ENCODE measurements around the gene PSKH1.

Gene PSKH1

DNA sequence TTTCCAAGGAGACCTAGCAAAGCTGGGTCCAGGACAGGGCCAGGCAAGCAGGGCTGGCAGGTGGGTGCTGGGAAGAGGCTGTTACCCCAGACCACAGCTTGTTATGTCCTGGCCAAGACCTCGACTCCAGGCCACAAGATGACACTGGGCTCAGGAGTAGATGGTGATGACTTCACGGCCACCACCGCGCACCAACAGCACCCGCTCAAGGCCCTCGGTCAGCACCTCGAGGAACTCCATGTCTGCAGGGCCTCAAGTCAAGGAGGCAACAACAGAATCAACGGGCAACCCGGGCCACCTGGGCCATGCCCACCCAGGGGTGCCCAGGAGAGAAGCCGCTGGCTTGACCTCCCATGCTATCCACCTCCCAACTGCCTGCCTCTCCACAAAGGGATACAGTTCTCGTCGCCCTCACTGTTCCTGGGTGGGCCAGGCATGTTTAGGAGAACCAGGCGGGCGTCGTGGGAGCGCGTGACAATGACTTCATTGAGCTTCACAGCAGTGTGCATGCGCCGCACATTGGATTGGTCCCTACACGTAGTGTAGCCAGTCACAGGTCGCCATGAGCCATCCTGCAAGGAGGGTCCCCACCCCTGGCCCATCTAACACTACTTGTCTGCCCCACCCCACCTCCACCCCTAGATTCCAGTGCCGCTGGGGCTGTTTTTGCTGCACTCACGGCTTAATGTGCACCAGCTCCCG, 51.8 kb downstream of the PSKH1 start:
- TF ChIP-seq, protein P1, sequence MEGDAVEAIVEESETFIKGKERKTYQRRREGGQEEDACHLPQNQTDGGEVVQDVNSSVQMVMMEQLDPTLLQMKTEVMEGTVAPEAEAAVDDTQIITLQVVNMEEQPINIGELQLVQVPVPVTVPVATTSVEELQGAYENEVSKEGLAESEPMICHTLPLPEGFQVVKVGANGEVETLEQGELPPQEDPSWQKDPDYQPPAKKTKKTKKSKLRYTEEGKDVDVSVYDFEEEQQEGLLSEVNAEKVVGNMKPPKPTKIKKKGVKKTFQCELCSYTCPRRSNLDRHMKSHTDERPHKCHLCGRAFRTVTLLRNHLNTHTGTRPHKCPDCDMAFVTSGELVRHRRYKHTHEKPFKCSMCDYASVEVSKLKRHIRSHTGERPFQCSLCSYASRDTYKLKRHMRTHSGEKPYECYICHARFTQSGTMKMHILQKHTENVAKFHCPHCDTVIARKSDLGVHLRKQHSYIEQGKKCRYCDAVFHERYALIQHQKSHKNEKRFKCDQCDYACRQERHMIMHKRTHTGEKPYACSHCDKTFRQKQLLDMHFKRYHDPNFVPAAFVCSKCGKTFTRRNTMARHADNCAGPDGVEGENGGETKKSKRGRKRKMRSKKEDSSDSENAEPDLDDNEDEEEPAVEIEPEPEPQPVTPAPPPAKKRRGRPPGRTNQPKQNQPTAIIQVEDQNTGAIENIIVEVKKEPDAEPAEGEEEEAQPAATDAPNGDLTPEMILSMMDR (IDR thresholded peaks at IDR 0.05; ENCODE audit: low read depth, low read length, missing control alignments) = no peak
- no peak for DNase-seq (ENCODE audit: extremely low read depth, low read depth)
- H3K4me3 ChIP-seq (replicated peaks; ENCODE audit: low read depth, low read length) = no peak overlapping the region

DNA sequence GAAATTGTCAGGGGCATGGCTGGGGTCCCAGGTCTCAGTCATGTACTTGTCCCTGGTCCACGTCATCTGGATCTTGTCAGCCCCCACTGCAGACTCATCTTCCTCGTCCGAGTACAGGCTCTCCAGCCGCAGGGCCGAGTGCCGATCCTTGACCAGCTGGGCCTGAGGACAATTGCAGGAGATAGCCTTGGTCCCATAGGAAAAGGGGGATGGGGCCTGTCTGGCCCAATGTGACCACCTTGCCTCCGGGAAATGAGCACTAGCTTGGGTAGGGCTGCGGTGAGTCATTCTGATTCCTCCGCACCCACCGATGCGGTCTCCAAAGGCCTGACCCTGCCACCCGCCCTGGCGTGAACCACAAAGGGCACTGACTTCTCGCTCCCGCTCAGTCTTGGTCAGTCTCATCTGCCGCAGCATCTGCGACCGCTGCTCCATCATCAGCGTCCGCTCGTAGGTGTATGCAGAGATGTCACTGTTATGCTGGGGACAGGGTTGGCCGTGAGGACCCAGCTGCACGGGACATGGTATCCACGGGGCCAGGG, 52.4 kb downstream of the PSKH1 start:
- no peak for DNase-seq (ENCODE audit: extremely low read depth, low read depth)
- H3K4me3 ChIP-seq (replicated peaks; ENCODE audit: low read depth, low read length) = no peak overlapping the region
- TF ChIP-seq, protein P1 (IDR thresholded peaks at IDR 0.05; ENCODE audit: low read depth, low read length, missing control alignments) = no peak

DNA sequence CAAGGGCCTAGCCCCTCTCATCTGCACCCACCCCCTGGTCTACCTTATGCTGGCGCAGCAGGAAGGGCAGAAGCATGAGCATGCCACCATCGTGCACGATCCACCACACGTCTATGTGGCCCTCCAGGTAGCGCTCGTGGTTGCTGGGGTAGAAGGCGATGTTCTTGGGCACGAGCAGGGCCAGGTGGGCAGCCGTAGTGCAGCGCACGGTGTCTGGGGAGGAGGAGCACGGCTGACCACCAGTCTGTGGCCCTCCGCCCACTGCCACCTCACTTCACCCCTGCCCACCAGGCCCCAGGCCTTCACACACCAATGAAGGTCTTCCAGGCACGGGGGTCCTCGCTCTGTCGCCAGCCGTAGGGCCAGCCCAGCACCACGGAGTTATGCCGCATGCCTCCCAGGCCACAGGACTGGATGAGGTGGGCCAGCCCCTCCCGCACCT, 53.1 kb downstream of the PSKH1 start:
- no peak for DNase-seq (ENCODE audit: extremely low read depth, low read depth)
- TF ChIP-seq, protein P1 (IDR thresholded peaks at IDR 0.05; ENCODE audit: low read depth, low read length, missing control alignments) = no peak
- H3K4me3 ChIP-seq (replicated peaks; ENCODE audit: low read depth, low read length) = no peak overlapping the region

DNA sequence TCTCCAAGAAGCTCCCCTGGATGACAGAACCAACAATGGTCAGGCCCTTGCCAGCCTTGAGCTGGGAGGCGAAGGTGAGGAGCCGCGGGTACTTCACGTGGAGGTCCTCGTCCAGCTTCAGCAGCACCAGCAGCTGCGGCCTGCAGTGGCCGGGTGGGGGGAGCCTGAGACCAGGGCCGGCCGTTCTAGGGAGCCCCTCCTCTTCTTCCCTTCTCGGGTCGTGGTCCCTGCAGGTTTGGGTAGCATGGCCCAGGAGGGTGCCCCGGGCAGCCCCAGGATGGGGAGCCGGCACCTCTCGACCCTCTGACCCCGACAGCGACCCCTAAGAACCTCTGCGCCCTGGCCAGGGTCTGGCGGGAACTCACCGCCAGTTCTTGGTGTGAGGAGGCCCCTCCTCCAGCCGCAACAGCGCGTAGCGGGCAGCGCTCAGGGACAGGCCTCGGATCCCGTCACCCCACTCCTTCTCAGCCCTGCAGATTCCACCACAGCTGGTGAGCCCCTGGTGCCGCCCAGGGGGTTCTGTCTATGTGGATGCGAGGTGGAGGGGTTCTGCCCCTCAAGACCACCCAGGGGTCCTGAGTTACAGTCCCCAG, 54.0 kb downstream of the PSKH1 start:
- H3K4me3 ChIP-seq (replicated peaks; ENCODE audit: low read depth, low read length) = no peak overlapping the region
- TF ChIP-seq, protein P1 (IDR thresholded peaks at IDR 0.05; ENCODE audit: low read depth, low read length, missing control alignments) = no peak
- no peak for DNase-seq (ENCODE audit: extremely low read depth, low read depth)

DNA sequence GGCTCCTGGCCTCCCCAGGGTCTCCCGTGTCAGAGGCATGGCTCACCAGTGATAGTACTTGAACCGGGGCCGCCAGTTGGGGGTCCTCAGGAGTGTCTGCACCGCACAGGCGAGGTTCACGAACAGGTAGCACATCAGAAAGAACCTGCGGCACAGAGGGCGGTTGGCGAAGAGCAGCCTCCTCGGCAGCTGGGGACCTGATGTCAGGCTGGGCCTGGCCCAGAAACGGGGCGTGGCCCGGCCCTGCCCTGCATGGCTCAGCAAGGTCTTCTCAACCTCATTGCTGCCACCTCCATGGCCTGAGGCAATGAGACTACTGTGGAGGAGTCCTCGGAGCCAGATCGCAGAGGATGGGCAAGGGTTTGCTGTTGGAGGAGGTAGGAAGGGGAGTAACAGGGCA, 55.0 kb downstream of the PSKH1 start:
- TF ChIP-seq, protein P1 (IDR thresholded peaks at IDR 0.05; ENCODE audit: low read depth, low read length, missing control alignments) = no peak
- H3K4me3 ChIP-seq (replicated peaks; ENCODE audit: low read depth, low read length) = no peak overlapping the region
- DNase-seq (ENCODE audit: extremely low read depth, low read depth) = no peak

- H3K4me3 ChIP-seq (replicated peaks; ENCODE audit: low read depth, low read length) = no peak overlapping the region
- TF ChIP-seq, protein P1 (IDR thresholded peaks at IDR 0.05; ENCODE audit: low read depth, low read length, missing control alignments) = no peak
- DNase-seq (ENCODE audit: extremely low read depth, low read depth) = no peak
Observed at GRCh38 chr16:67949645-67950044, 56.6 kb downstream of the PSKH1 start.
